HG03025 (cell line): ENCODE measurements around the gene TNP2.
A peak's percentile ranks its signal among the peaks of the same experiment; 100 is the strongest.

Experiments used
- ATAC-seq: cut with Tn5 transposase; IDR thresholded peaks from one replicate; pipeline ENCODE4 v1.9.1; 2021; ENCODE audit warnings: mild to moderate bottlenecking, moderate library complexity; ENCODE audit not compliant: unreplicated experiment, low FRiP score

TNP2 gene

GRCh38 chr16:11268921-11269375 is at the start of gene TNP2:
Gene TNP2, minus strand, starts transcription at chr16:11269325. Its CDS starts 63 bp downstream, at chr16:11269262.
- no peak for ATAC-seq

GRCh38 chr16:11318817-11319216 is 49.7 kb upstream of the TNP2 start:
- no peak for ATAC-seq

- no peak for ATAC-seq
Observed at GRCh38 chr16:11316331-11317015, 47.3 kb upstream of the TNP2 start.

- no peak for ATAC-seq
Observed at GRCh38 chr16:11315510-11315909, 46.4 kb upstream of the TNP2 start.

GRCh38 chr16:11314309-11314894 is 45.3 kb upstream of the TNP2 start:
- ATAC-seq: no peak

- no peak for ATAC-seq
Observed at GRCh38 chr16:11313493-11314308, 44.6 kb upstream of the TNP2 start.

- ATAC-seq: no peak
Observed at GRCh38 chr16:11312718-11313492, 43.8 kb upstream of the TNP2 start.

- peak; percentile 38 for ATAC-seq
Observed at GRCh38 chr16:11310997-11311561, 42.0 kb upstream of the TNP2 start.

- peak; percentile 1 for ATAC-seq
Observed at GRCh38 chr16:11310634-11310977, 41.5 kb upstream of the TNP2 start.

GRCh38 chr16:11309895-11310633 is 40.9 kb upstream of the TNP2 start:
- ATAC-seq: peak; percentile 35

- ATAC-seq: no peak
Observed at GRCh38 chr16:11308493-11309283, 39.6 kb upstream of the TNP2 start.

- no peak for ATAC-seq
Observed at GRCh38 chr16:11307639-11308492, 38.7 kb upstream of the TNP2 start.

GRCh38 chr16:11306997-11307638 is 38.0 kb upstream of the TNP2 start:
- no peak for ATAC-seq

- no peak for ATAC-seq
Observed at GRCh38 chr16:11306381-11306780, 37.3 kb upstream of the TNP2 start.

- no peak for ATAC-seq
Observed at GRCh38 chr16:11303405-11304138, 34.4 kb upstream of the TNP2 start.

GRCh38 chr16:11302977-11303376 is 33.9 kb upstream of the TNP2 start:
- no peak for ATAC-seq
